Left lobe of liver (tissue), 2 donors: ENCODE measurements around the gene ORM1. TPM values are rescaled to one million over a fixed set of nuclear protein-coding genes. Genes with fewer than 3 reads are reported as not detected.

Experiments
- ATAC-seq: fragments of 200-7000 bp; cut with Tn5 transposase; one replicate; pipeline ENCODE4 v1.9.1; 2020; ENCODE audit warnings: mild to moderate bottlenecking, moderate library complexity
- DNase-seq: peaks from one replicate; pipeline ENCODE4 v3.0.0-alpha.2; 2020; ENCODE audit warnings: low spot score
- total RNA-seq: library from RNA; stranded (reverse); gene quantifications from one replicate; pipeline ENCODE4 v1.2.1, GENCODE V29; 2021
- donor health status: DM: no; HTN: no; CAD: no; lungs with moderate emphysema.
- donor health status: DM: no; HTN: yes; CAD: no.

The ORM1 gene
- total RNA-seq, 1 donor from 2014 or later = 19,737 TPM

DNA sequence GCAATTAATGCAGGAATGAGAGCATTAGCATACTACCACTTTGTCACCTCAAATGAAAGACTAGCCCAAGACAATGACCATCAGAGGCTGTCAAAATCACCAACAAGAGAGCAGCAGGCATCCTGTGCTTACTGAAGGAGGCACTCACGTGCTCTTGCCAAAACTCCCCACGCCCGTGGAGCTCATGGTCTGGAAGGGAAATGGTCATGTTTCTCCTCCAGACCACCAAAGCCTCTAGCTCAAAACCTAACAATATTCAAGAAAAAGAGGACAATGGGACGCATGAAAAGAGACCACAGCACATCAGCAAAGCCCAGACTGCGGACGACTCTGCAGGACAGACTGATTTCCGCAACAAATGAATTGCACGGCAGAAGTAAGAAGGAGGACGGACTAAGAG is 52.0 kb downstream of the ORM1 start:
- ATAC-seq (no peak), DNase-seq (no peak)

GRCh38 chr9:114375386-114376175 is 52.7 kb downstream of the ORM1 start:
- no peak for DNase-seq

More at GRCh38 chr9:114375386-114376175, 52.7 kb downstream of the ORM1 start:
- no peak for ATAC-seq

Other genes with a start within 250 kb of the ORM1 start
- 6,364 TPM for gene AMBP, start 244.8 kb upstream of the ORM1 start, total RNA-seq
- 18.5 TPM for gene KIF12, start 223.8 kb upstream of the ORM1 start, total RNA-seq
- gene COL27A1, start 167.6 kb upstream of the ORM1 start, total RNA-seq = 51.0 TPM
- gene ORM2, start 6.8 kb downstream of the ORM1 start, total RNA-seq = 4,103 TPM
- 7.3 TPM for gene AKNA, start 64.9 kb downstream of the ORM1 start, total RNA-seq
- gene WHRN, start 182.4 kb downstream of the ORM1 start, total RNA-seq = 2.8 TPM